CD4-positive, alpha-beta T cell treated with Interleukin-15 for 1 hour (primary cell): ENCODE results near the gene AADACL2.
"Not testable (repeated sequence)": the region's sequence is repeated elsewhere in the genome, so short reads cannot be mapped to it uniquely, and the experiment has no call there.

Experiments used
- DNase-seq: peaks from one replicate; pipeline ENCODE4 v3.0.0-alpha.2; 2020

The AADACL2 gene

GRCh38 chr3:151766454-151766853 is 32.7 kb downstream of the AADACL2 start:
- DNase-seq = no peak

GRCh38 chr3:151768393-151768930 is 34.7 kb downstream of the AADACL2 start:
- DNase-seq = no peak

- DNase-seq = no peak
These were observed 35.4 kb downstream of the AADACL2 start for GRCh38 chr3:151769175-151769574.

- DNase-seq = no peak
These were observed 37.2 kb downstream of the AADACL2 start for GRCh38 chr3:151770956-151771355.

- DNase-seq = no peak
These were observed 39.2 kb downstream of the AADACL2 start for GRCh38 chr3:151772825-151773480.

- DNase-seq = no peak
These were observed 40.5 kb downstream of the AADACL2 start for GRCh38 chr3:151774235-151774634.

- no peak for DNase-seq
These were observed 41.2 kb downstream of the AADACL2 start for GRCh38 chr3:151774910-151775309.

- DNase-seq = no peak
These were observed 41.9 kb downstream of the AADACL2 start for GRCh38 chr3:151775314-151776258.

- no peak for DNase-seq
These were observed 42.6 kb downstream of the AADACL2 start for GRCh38 chr3:151776259-151776740.

- no peak for DNase-seq
These were observed 44.2 kb downstream of the AADACL2 start for GRCh38 chr3:151777880-151778279.

GRCh38 chr3:151787626-151788025 is 53.9 kb downstream of the AADACL2 start:
- DNase-seq = no peak

- no peak for DNase-seq
These were observed 54.7 kb downstream of the AADACL2 start for GRCh38 chr3:151788401-151788800.

GRCh38 chr3:151789853-151790463 is 56.2 kb downstream of the AADACL2 start:
- DNase-seq = no peak

- not testable (repeated sequence) for DNase-seq
These were observed 57.0 kb downstream of the AADACL2 start for GRCh38 chr3:151790763-151791162.

- DNase-seq = no peak
These were observed 58.7 kb downstream of the AADACL2 start for GRCh38 chr3:151792411-151792810.

- no peak for DNase-seq
These were observed 59.9 kb downstream of the AADACL2 start for GRCh38 chr3:151793636-151794035.

- no peak for DNase-seq
These were observed 60.4 kb downstream of the AADACL2 start for GRCh38 chr3:151794080-151794479.

- DNase-seq = no peak
These were observed 61.5 kb downstream of the AADACL2 start for GRCh38 chr3:151795276-151795675.

- DNase-seq = no peak
These were observed 62.5 kb downstream of the AADACL2 start for GRCh38 chr3:151796105-151796680.

GRCh38 chr3:151798466-151798865 is 64.7 kb downstream of the AADACL2 start:
- no peak for DNase-seq

GRCh38 chr3:151800431-151800830 is 66.7 kb downstream of the AADACL2 start:
- DNase-seq = no peak

GRCh38 chr3:151804267-151804666 is 70.5 kb downstream of the AADACL2 start:
- no peak for DNase-seq

GRCh38 chr3:151806838-151807237 is 73.1 kb downstream of the AADACL2 start:
- DNase-seq = no peak
